Neural cell (in vitro differentiated cells): ENCODE measurements around the gene WDHD1. TPM values are rescaled to one million over a fixed set of nuclear protein-coding genes. Genes with fewer than 3 reads are reported as not detected.

Source experiments
- H2AFZ ChIP-seq: fragments of 200-600, 300-800 bp; sonication (generic), shearing (Covaris generic); 2 replicates; pipeline ENCODE4 v1.6.0; 2014; ENCODE audit warnings: low read depth, mild to moderate bottlenecking, antibody characterized with exemption, low read length, moderate library complexity
- H3F3A ChIP-seq: fragments of 200-600 bp; shearing (Covaris generic); 2 replicates; pipeline ENCODE4 v1.6.1; 2016; ENCODE audit warnings: mild to moderate bottlenecking, moderate library complexity, mixed read lengths, antibody characterized with exemption, low read length; ENCODE audit not compliant: insufficient read depth, poor library complexity, severe bottlenecking
- H3K27ac ChIP-seq: fragments of 200-600, 300-800 bp; sonication (generic), shearing (Covaris generic); 2 replicates; pipeline ENCODE4 v1.5.1; 2014; ENCODE audit warnings: mild to moderate bottlenecking, low read length, moderate library complexity
- H3K27me3 ChIP-seq: fragments of 300-800, 200-600 bp; sonication (generic), shearing (Covaris generic); 2 replicates; pipeline ENCODE4 v1.6.0; 2014; ENCODE audit warnings: mild to moderate bottlenecking, low read depth, low read length, moderate library complexity; ENCODE audit not compliant: insufficient read depth
- H3K36me3 ChIP-seq: fragments of 300-800, 200-600 bp; sonication (generic), shearing (Covaris generic); 2 replicates; pipeline ENCODE4 v1.5.1; 2014; ENCODE audit warnings: mild to moderate bottlenecking, antibody characterized with exemption, low read length, moderate library complexity; ENCODE audit not compliant: insufficient read depth
- H3K4me2 ChIP-seq: fragments of 300-800, 200-600 bp; sonication (generic), shearing (Covaris generic); 2 replicates; pipeline ENCODE4 v1.6.0; 2014; ENCODE audit warnings: mild to moderate bottlenecking, low read length
- H3K4me3 ChIP-seq: fragments of 300-800, 200-600 bp; sonication (generic), shearing (Covaris generic); 2 replicates; pipeline ENCODE4 v1.5.1; 2014; ENCODE audit warnings: mild to moderate bottlenecking, low read length, moderate library complexity
- H3K79me2 ChIP-seq: fragments of 200-600 bp; shearing (Covaris generic); replicated peaks from 2 replicates; pipeline ENCODE4 v1.6.0; 2014; ENCODE audit warnings: mild to moderate bottlenecking, low read length, moderate library complexity; ENCODE audit not compliant: insufficient read depth
- H3K9ac ChIP-seq: fragments of 300-800, 200-600 bp; sonication (generic), shearing (Covaris generic); 2 replicates; pipeline ENCODE4 v1.6.1; 2016; ENCODE audit warnings: mild to moderate bottlenecking, low read length, mixed read lengths
- H3K9me2 ChIP-seq: fragments of 200-600 bp; shearing (Covaris generic); 2 replicates; pipeline ENCODE4 v1.6.1; 2016; ENCODE audit warnings: mild to moderate bottlenecking, low read length, mixed read lengths; ENCODE audit not compliant: insufficient read depth
- H3K9me3 ChIP-seq: fragments of 200-600, 300-800 bp; sonication (generic), shearing (Covaris generic); 2 replicates; pipeline ENCODE4 v1.6.1; 2016; ENCODE audit warnings: mild to moderate bottlenecking, mixed run types, low read length, moderate library complexity, mixed read lengths
- H4K20me1 ChIP-seq: fragments of 200-600 bp; shearing (Covaris generic); 2 replicates; pipeline ENCODE4 v1.6.1; 2016; ENCODE audit warnings: mild to moderate bottlenecking, mixed run types; ENCODE audit not compliant: insufficient read depth
- EP300 ChIP-seq: fragments of 450-650 bp; conservative IDR thresholded peaks from 2 replicates; pipeline ENCODE4 v1.6.1; 2014; ENCODE audit warnings: antibody characterized with exemption, mild to moderate bottlenecking, moderate library complexity; ENCODE audit not compliant: poor library complexity, severe bottlenecking
- EZH2 ChIP-seq: fragments of 200-600, 300-800 bp; shearing (Covaris generic), sonication (generic); IDR thresholded peaks from 2 replicates; pipeline ENCODE4 v1.6.1; 2014; ENCODE audit warnings: antibody characterized with exemption, low read length, borderline replicate concordance, mild to moderate bottlenecking; ENCODE audit not compliant: insufficient read depth, poor library complexity, severe bottlenecking
- MXI1 ChIP-seq: fragments of 450-650 bp; conservative IDR thresholded peaks from 2 replicates; pipeline ENCODE4 v1.6.1; 2014; ENCODE audit warnings: antibody characterized with exemption, mild to moderate bottlenecking; ENCODE audit not compliant: poor library complexity, severe bottlenecking
- RAD21 ChIP-seq: fragments of 450-650 bp; conservative IDR thresholded peaks from 2 replicates; pipeline ENCODE4 v1.6.1; 2014; ENCODE audit warnings: antibody characterized with exemption, mild to moderate bottlenecking, moderate library complexity
- REST ChIP-seq: IDR thresholded peaks from 2 replicates; pipeline ENCODE4 v1.6.1; 2012; ENCODE audit warnings: borderline replicate concordance
- SMC3 ChIP-seq: fragments of 450-650 bp; conservative IDR thresholded peaks from 2 replicates; pipeline ENCODE4 v1.6.1; 2014; ENCODE audit warnings: antibody characterized with exemption, mild to moderate bottlenecking, moderate library complexity; ENCODE audit not compliant: poor library complexity
- TAF1 ChIP-seq: IDR thresholded peaks from 2 replicates; pipeline ENCODE4 v1.6.1; 2012; ENCODE audit warnings: low read depth
- polyA plus RNA-seq: library from polyadenylated mRNA; depleted of rRNA; stranded (reverse); fragments of >200 nt; gene quantifications from 2 replicates; pipeline ENCODE4 v1.2.3, GENCODE V29; 2014

Gene WDHD1
- polyA plus RNA-seq, 1 donor from 2014 or later = 8.0 TPM

DNA sequence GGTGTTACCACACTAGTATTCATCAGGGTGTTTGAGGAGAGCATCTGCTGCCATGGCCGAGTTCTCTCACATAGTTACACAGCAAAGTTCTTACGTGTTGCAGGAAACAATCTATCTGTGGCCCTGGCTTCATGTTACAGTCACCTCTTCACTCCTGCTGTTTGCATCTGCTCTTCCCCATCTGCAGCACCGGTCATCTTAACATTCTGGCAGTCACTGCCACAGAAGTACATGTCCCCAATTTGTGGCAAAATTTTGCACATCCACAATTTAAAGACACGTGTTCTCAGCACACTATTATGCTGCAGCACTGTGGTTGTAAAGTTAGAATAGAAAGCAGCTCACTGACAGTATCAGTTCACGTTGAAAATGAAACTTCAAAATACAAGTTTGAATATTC, 47.8 kb upstream of the WDHD1 start:
- Histone ChIP-seq H3K4me3 (no peak overlapping the region), H3K9me2 (no peaks in the 10 kb centered on the region), H4K20me1 (no peaks in the 10 kb centered on the region), H3K9ac (no peak overlapping the region), H3K27ac (no peak overlapping the region), H3K9me3 (no peaks in the 10 kb centered on the region), H2AFZ (no peak overlapping the region), H3K36me3 (no peaks in the 10 kb centered on the region), H3K27me3 (no peaks in the 10 kb centered on the region), H3K79me2 (no peaks in the 10 kb centered on the region), H3F3A (no peaks in the 10 kb centered on the region), H3K4me2 (no peak overlapping the region)
- TF ChIP-seq EZH2 = no peak
- no peak for TF ChIP-seq TAF1
- no peak for TF ChIP-seq RAD21

DNA sequence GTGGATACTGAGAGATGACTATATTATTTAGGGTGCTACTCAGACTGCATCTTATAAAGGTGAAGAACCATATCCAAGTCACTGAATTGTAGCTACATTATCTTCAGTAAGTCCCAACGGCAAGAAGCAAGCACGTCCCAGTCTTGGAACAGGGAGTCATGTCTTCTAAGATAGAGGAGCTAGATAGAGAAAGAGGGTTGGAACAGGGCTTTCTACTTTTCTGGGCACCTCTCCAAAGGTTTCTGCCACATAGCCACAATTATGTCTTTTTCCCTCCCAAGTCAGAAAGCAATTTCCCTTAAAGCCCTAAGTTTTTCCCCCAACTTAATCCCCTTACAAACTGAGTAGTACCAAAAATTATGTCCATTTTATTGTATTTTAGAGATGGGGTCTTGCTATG, 47.0 kb upstream of the WDHD1 start:
- H3K4me2 ChIP-seq = no peak overlapping the region

More for the DNA sequence above, 47.0 kb upstream of the WDHD1 start:
- TF ChIP-seq EP300 (no peak), EZH2 (no peak), REST (no peak), RAD21 (no peak), SMC3 (no peak), MXI1 (no peak)
- Histone ChIP-seq H3K9me3 (no peaks in the 10 kb centered on the region), H2AFZ (no peak overlapping the region), H3K27me3 (no peaks in the 10 kb centered on the region), H3K4me3 (no peak overlapping the region), H3K9me2 (no peaks in the 10 kb centered on the region), H3K79me2 (no peaks in the 10 kb centered on the region), H4K20me1 (no peaks in the 10 kb centered on the region), H3K27ac (no peak overlapping the region), H3K9ac (no peak overlapping the region), H3F3A (no peaks in the 10 kb centered on the region), H3K36me3 (no peaks in the 10 kb centered on the region)
